Left ventricle myocardium inferior (tissue), 1 donor: Measurements from ENCODE around the gene LGALS3BP. TPM values are rescaled to one million over a fixed set of nuclear protein-coding genes. Genes with fewer than 3 reads are reported as not detected.
"Not testable (repeated sequence)": the region's sequence is repeated elsewhere in the genome, so short reads cannot be mapped to it uniquely, and the experiment has no call there.

ENCODE experiments used
- DNase-seq: peaks from one replicate; pipeline ENCODE4 v3.0.0-alpha.2; 2020
- H3K27ac ChIP-seq: fragments of 200-600 bp; replicated peaks from 2 replicates; pipeline ENCODE4 v1.8.0; 2021
- H3K27me3 ChIP-seq: fragments of 200-600 bp; 2 replicates; pipeline ENCODE4 v1.8.0; 2021; ENCODE audit warnings: low read depth
- H3K36me3 ChIP-seq: fragments of 200-600 bp; 2 replicates; pipeline ENCODE4 v1.8.0; 2021
- H3K4me1 ChIP-seq: fragments of 200-600 bp; 2 replicates; pipeline ENCODE4 v1.8.0; 2021
- H3K4me3 ChIP-seq: fragments of 200-600 bp; 2 replicates; pipeline ENCODE4 v1.8.0; 2021; ENCODE audit warnings: mild to moderate bottlenecking, moderate library complexity
- H3K9me3 ChIP-seq: fragments of 200-600 bp; replicated peaks from 2 replicates; pipeline ENCODE4 v1.8.0; 2021
- CTCF ChIP-seq: fragments of 200-600 bp; IDR thresholded peaks from 2 replicates; pipeline ENCODE4 v1.8.0; 2021; ENCODE audit warnings: antibody characterized with exemption, mild to moderate bottlenecking, borderline replicate concordance
- intact Hi-C: fragments of 100-400 bp; cut with micrococcal nuclease; formaldehyde crosslinking; loops from one replicate; pipeline ENCODE4 v1.11.0; 2022
- total RNA-seq: library from RNA; stranded (reverse); fragmentation: NEBNext Ultra II Directional; extraction: Animal tissue kit (Norgen Biotek cat#: 25700); gene quantifications from one replicate; pipeline ENCODE4 v1.2.1, GENCODE V29; 2021
- donor health status: DM: no; HTN: yes; CAD: no; lungs with severe emphysema.

Gene LGALS3BP
- total RNA-seq, 1 donor from 2014 or later, result 585 TPM

GRCh38 chr17:78950870-78951269 is 28.9 kb downstream of the LGALS3BP start:
- Histone ChIP-seq H3K9me3 (peaks cover 23% of the 10 kb centered on the region), H3K27ac (no peak overlapping the region), H3K4me3 (no peak overlapping the region), H3K27me3 (no peaks in the 10 kb centered on the region), H3K4me1 (peaks cover 17% of the 10 kb centered on the region), H3K36me3 (no peaks in the 10 kb centered on the region)
- TF ChIP-seq CTCF, result no peak
- no peak for DNase-seq
- intact Hi-C loops, result no loop called here

- TF ChIP-seq CTCF, result no peak
These were observed 32.2 kb downstream of the LGALS3BP start for GRCh38 chr17:78947235-78948149.

GRCh38 chr17:78946631-78947030 is 33.1 kb downstream of the LGALS3BP start:
- Histone ChIP-seq H3K36me3 (no peaks in the 10 kb centered on the region), H3K27ac (no peak overlapping the region), H3K4me1 (peaks cover 2% of the 10 kb centered on the region), H3K27me3 (no peaks in the 10 kb centered on the region), H3K9me3 (peaks cover 22% of the 10 kb centered on the region), H3K4me3 (no peak overlapping the region)
- intact Hi-C loops, result no loop called here
- no peak for TF ChIP-seq CTCF
- no peak for DNase-seq

More at GRCh38 chr17:78947235-78948149, 32.2 kb downstream of the LGALS3BP start:
- H3K27me3 ChIP-seq, result no peaks in the 10 kb centered on the region
- peaks cover 11% of the 10 kb centered on the region for H3K4me1 ChIP-seq
- H3K27ac ChIP-seq, result no peak overlapping the region
- H3K36me3 ChIP-seq, result no peaks in the 10 kb centered on the region
- intact Hi-C loops, result no loop called here
- no peak for DNase-seq
- H3K9me3 ChIP-seq, result peaks cover 23% of the 10 kb centered on the region
- H3K4me3 ChIP-seq, result no peak overlapping the region

- Histone ChIP-seq H3K27me3 (no peaks in the 10 kb centered on the region), H3K27ac (no peak overlapping the region), H3K9me3 (peaks cover 17% of the 10 kb centered on the region), H3K4me1 (no peaks in the 10 kb centered on the region), H3K36me3 (no peaks in the 10 kb centered on the region), H3K4me3 (no peak overlapping the region)
- TF ChIP-seq CTCF, result no peak
- intact Hi-C loops, result no loop called here
- DNase-seq, result no peak
These were observed 33.6 kb downstream of the LGALS3BP start for GRCh38 chr17:78946131-78946530.

GRCh38 chr17:78945455-78945854 is 34.3 kb downstream of the LGALS3BP start:
- H3K27me3 ChIP-seq, H3K36me3 ChIP-seq, H3K4me3 ChIP-seq, H3K4me1 ChIP-seq, DNase-seq, H3K27ac ChIP-seq, intact Hi-C loops: not testable (repeated sequence)
- peaks cover 10% of the 10 kb centered on the region for H3K9me3 ChIP-seq

GRCh38 chr17:78944956-78945355 is 34.8 kb downstream of the LGALS3BP start:
- Histone ChIP-seq H3K27ac (no peak overlapping the region), H3K9me3 (peaks cover 5% of the 10 kb centered on the region), H3K36me3 (no peaks in the 10 kb centered on the region), H3K4me1 (peaks cover 7% of the 10 kb centered on the region), H3K4me3 (no peak overlapping the region), H3K27me3 (no peaks in the 10 kb centered on the region)
- TF ChIP-seq CTCF, result no peak
- DNase-seq, result no peak
- intact Hi-C loops, result no loop called here
